HG03097 (cell line): ENCODE measurements around the gene MAP4K5.
"Not testable (repeated sequence)": the region's sequence is repeated elsewhere in the genome, so short reads cannot be mapped to it uniquely, and the experiment has no call there.

Source experiments
- ATAC-seq: cut with Tn5 transposase; IDR thresholded peaks from one replicate; pipeline ENCODE4 v1.9.1; 2021; ENCODE audit not compliant: unreplicated experiment, low FRiP score

Gene MAP4K5

DNA sequence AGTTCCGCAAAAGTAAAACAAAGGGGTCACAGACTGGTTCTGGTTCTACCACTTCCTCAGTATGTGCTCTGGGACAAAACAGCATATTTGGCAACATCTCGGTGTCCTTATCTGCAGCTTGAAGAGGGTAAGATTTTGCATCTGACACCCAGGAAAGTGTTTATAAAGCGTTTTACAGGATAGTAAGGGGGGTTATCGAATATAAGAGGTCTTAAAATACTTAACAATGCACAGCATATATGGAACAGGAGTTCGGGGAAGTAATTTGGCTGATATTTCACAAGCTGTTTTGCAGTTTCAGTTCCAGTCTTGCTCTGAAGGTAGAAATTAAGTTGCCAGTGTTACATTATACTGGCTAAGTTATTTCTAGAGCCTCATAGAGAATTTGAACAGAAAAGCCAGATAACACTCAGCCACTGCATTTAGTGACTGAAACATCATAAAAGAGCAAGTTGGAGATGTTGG, 904 bp upstream of the MAP4K5 start:
- ATAC-seq, result no peak

DNA sequence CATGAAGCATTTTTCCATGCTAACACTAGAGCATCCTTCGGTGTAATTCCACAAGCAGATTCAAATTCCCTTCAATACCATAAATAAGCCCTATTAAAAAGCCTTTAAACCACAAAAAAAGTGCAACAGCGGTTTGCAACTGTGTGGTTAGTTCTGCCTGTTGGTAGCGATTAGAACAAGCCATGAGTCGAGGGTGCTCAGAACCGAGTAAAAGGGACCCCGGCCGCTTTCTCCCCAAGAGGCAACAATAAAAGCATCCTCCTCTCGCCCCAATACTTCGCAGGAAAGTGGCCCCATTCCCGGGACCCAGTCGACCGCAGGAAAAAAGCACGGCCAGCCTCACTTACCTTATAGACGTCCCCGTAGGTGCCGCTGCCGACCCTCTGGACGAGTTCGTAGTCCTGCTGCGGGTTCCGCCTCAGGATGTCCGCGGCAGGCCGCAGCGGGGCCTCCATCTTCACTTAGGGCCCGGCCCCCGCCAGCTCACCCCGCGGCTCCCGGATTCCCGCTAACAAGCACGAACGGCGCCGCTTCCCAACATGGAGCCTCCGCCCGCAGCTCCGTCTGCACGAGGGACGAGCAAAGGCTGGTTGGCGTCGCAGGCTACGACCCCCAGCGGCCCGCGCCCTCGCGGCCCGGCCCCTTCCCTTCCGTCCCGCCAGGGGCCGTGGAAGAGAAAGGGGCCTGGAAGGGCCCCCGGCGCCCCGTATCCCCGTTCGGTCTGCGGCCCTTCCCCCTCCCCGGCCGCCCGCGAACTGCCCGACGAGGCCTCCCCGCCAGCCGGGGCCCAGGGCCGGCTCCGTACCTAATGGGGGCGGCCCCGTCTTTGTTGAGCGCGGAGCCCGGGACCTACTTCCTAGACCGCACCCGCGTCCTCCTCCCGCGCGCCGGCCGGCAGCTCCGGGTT, 521 bp downstream of the MAP4K5 start:
- ATAC-seq, result peak; percentile 4

GRCh38 chr14:50530794-50531365, 1.5 kb downstream of the MAP4K5 start:
- no peak for ATAC-seq

- ATAC-seq, result no peak
Measured at GRCh38 chr14:50530358-50530757, 2.0 kb downstream of the MAP4K5 start.

DNA sequence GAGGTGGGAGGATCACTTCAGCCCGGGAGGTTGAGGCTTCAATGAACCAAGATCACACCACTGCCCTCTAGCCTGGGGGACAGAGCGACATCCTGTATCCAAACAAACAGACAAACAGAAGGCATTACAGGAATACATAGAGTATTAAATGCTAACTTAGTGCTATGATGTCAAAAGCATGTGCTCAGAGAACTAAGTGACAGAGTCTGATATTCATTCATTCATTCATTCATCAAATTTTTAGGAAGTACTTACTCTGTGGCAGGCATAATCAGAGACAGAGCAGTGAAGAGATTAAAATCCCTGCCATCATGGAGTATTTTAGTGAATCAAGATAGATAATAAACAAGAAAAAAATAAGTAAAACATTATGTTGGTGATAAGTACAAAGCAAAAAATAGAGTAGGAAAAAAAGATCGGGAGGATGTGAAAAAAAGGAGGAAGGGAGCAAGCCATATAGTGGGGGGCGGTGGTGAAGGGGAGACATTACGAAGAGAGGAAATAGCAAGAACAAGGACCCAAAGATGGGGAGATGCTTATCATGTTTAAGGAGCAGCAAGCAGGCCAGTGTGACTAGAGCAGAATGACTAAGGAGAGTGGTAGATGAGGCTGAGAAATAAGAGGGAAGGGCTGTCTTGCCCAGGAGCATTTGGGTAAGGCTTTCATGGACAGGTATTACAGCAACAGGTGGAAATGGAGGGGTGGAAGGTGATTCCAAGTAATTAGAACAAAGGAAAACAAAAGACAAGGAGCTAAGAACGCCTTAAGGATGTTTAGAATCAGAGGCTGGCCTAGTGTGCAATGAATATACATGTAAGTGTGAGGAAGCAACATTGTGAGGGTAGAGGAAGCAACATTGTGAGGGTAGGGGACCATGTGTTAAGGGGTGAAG, 2.8 kb downstream of the MAP4K5 start:
- ATAC-seq, result no peak

- no peak for ATAC-seq
Measured at GRCh38 chr14:50528000-50528399, 4.4 kb downstream of the MAP4K5 start.

- ATAC-seq, result no peak
Measured at GRCh38 chr14:50524731-50525515, 7.4 kb downstream of the MAP4K5 start.

GRCh38 chr14:50524060-50524459, 8.3 kb downstream of the MAP4K5 start:
- peak; percentile 38 for ATAC-seq

GRCh38 chr14:50523271-50524041, 8.9 kb downstream of the MAP4K5 start:
- ATAC-seq, result no peak

GRCh38 chr14:50521912-50522341, 10.4 kb downstream of the MAP4K5 start:
- ATAC-seq, result peak; percentile 62

DNA sequence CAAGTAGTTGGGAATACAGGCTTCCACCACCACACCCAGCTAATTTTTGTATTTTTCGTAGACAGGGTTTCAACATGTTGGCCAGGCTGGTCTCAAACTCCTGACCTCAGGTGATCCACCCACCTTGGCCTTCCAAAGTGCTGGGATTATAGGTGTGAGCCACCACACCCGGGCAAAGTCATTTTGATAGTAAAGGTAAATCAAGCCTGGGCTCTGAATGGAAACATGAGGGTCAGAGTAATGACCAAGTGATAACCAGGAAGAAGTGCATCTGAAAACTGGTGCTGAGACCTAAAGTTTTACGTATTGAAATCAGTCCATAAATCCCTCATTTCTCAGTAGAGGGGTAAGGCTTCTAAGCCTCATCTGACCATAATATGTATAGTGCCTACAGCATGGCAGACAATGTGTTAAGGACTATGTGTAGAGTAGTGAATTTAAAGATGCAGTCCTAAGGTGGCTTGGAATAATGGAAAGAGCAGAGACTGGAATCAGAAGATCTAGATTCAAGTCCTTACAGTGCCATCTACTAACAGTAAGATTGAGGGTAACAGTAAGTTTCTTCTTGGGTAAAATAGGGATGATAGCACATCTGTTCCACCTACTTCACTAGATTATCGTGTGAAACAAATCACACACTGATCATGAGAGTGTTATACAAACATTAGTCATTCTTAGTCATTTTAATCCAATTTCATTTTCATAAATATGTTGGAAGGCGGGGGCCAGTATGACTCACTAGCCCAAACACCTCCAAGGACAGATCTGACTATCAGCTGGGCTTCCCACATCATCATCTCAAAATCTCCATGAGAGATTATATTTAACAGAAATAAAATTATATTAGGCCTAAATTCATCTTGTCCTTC, 11.2 kb downstream of the MAP4K5 start:
- peak; percentile 39 for ATAC-seq

GRCh38 chr14:50516091-50516490, 16.3 kb downstream of the MAP4K5 start:
- no peak for ATAC-seq

GRCh38 chr14:50512463-50512862, 19.9 kb downstream of the MAP4K5 start:
- no peak for ATAC-seq

DNA sequence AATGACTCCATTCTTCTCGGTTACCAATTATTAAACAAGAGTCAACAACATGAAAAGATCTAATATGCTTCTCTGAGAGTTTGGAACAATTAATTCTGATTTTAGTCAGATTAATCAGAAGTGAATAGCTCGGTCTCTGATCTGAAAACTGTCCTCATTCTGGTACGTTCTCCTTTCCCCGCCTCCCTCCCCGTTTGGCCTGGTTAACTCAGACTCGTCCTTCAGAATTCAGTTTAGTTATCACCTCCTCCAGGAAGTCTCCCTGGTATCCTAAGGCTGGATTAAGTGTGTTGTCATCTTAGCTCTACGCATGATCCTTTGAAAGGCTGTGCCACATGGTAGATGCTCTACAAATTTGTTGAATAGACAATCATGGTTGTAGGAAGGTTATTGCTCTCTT, 22.2 kb downstream of the MAP4K5 start:
- no peak for ATAC-seq

GRCh38 chr14:50507078-50507477, 25.3 kb downstream of the MAP4K5 start:
- ATAC-seq, result not testable (repeated sequence)

- ATAC-seq, result no peak
Measured at GRCh38 chr14:50501642-50502041, 30.7 kb downstream of the MAP4K5 start.

GRCh38 chr14:50497351-50497750, 35.0 kb downstream of the MAP4K5 start:
- ATAC-seq, result no peak

DNA sequence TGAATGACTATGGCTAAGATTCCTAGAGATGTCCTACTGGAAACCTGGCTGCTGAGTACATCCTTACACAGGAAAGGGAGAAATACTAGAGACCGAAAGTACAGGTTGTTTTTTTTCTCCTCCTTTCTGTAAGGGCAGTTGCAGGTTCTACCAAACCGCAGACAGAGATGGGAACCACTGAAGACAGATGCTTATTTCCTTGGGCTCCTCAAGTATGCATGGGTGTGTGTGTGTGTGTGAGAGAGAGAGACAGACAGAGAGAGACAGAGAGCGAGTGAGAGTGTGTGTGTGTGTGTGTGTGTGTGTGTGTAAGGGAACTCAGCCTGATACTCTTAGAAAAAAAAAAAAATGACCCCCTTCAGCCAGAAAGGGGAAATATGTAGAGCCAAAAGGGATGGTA, 42.5 kb downstream of the MAP4K5 start:
- no peak for ATAC-seq
